Gastroesophageal sphincter (tissue), 3 donors: ENCODE data around the gene SSTR4.

Experiments used
- EP300 ChIP-seq: sonication (generic); formaldehyde crosslinking; IDR thresholded peaks from one replicate; pipeline ENCODE4 v1.6.1; 2017; ENCODE audit warnings: antibody characterized with exemption, mild to moderate bottlenecking
- POLR2A ChIP-seq, 2 donors: fragments of 450-650 bp; IDR thresholded peaks; one replicate each; pipeline ENCODE4 v1.6.1; 2017; ENCODE audit warnings: antibody characterized with exemption in 2 of 2, mild to moderate bottlenecking in 2 of 2, moderate library complexity in 1 of 2
- POLR2AphosphoS5 ChIP-seq: sonication (generic); formaldehyde crosslinking; IDR thresholded peaks from one replicate; pipeline ENCODE4 v1.6.1; 2017; ENCODE audit warnings: antibody characterized with exemption
- TF ChIP-seq, protein P1 (sequence below), 4 experiments: fragments of 200-600 bp in 2 of 4; fragments of 450-650 bp in 2 of 4; sonication (generic) in 1 of 4; IDR thresholded peaks; one replicate each; pipeline ENCODE4 v1.5.1; 2017 to 2019; ENCODE audit warnings: antibody characterized with exemption in 4 of 4, mild to moderate bottlenecking in 2 of 4, moderate library complexity in 2 of 4

- TF ChIP-seq, protein P1, sequence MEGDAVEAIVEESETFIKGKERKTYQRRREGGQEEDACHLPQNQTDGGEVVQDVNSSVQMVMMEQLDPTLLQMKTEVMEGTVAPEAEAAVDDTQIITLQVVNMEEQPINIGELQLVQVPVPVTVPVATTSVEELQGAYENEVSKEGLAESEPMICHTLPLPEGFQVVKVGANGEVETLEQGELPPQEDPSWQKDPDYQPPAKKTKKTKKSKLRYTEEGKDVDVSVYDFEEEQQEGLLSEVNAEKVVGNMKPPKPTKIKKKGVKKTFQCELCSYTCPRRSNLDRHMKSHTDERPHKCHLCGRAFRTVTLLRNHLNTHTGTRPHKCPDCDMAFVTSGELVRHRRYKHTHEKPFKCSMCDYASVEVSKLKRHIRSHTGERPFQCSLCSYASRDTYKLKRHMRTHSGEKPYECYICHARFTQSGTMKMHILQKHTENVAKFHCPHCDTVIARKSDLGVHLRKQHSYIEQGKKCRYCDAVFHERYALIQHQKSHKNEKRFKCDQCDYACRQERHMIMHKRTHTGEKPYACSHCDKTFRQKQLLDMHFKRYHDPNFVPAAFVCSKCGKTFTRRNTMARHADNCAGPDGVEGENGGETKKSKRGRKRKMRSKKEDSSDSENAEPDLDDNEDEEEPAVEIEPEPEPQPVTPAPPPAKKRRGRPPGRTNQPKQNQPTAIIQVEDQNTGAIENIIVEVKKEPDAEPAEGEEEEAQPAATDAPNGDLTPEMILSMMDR (IDR thresholded peaks at IDR 0.05): no peak
- TF ChIP-seq EP300: no peak
- TF ChIP-seq POLR2A (IDR thresholded peaks at IDR 0.05): no peak
- no peak for TF ChIP-seq POLR2AphosphoS5
Measured at GRCh38 chr20:23019403-23019802, 15.7 kb upstream of the SSTR4 start.
